Colonic mucosa (tissue), 4 donors: ENCODE data around the gene PDCD1LG2. TPM values are rescaled to one million over a fixed set of nuclear protein-coding genes. Genes with fewer than 3 reads are reported as not detected.

Experiments
- DNase-seq: peaks from one replicate; pipeline ENCODE4 v3.0.0-alpha.2; 2020
- H3K27ac ChIP-seq: fragments of 200-600 bp; one replicate; pipeline ENCODE4 v1.8.0; 2021
- H3K27me3 ChIP-seq: fragments of 200-600 bp; one replicate; pipeline ENCODE4 v1.8.0; 2021
- H3K36me3 ChIP-seq: fragments of 200-600 bp; one replicate; pipeline ENCODE4 v1.8.0; 2021
- H3K4me1 ChIP-seq: fragments of 200-600 bp; one replicate; pipeline ENCODE4 v1.8.0; 2021; ENCODE audit warnings: mild to moderate bottlenecking
- H3K4me3 ChIP-seq: fragments of 200-600 bp; one replicate; pipeline ENCODE4 v1.8.0; 2021
- H3K9ac ChIP-seq, 2 donors: one replicate each; pipeline ENCODE4 v1.7.0; 2013; ENCODE audit warnings: control low read depth in 2 of 2, low read depth in 2 of 2, low read length in 2 of 2
- H3K9me3 ChIP-seq: fragments of 200-600 bp; one replicate; pipeline ENCODE4 v1.8.0; 2021
- CTCF ChIP-seq: fragments of 200-600 bp; IDR thresholded peaks from one replicate; pipeline ENCODE4 v1.8.0; 2022; ENCODE audit warnings: antibody characterized with exemption, mild to moderate bottlenecking
- intact Hi-C: fragments of 100-400 bp; cut with DNase I; formaldehyde crosslinking; loops from one replicate; pipeline ENCODE4 v1.14.1; 2022
- total RNA-seq, 2 donors: library from RNA; stranded (reverse); fragmentation: NEBNext Ultra II Directional in 1 of 2; extraction: Animal tissue kit (Norgen Biotek cat#: 25700) in 1 of 2; gene quantifications; one replicate each; pipeline ENCODE4 v1.2.1, GENCODE V29; 2021
- donor health status: healthy.
- donor health status: DM: no; HTN: no; CAD: no.
- donor health status: DM: no; HTN: no; CAD: no.

PDCD1LG2 gene
- total RNA-seq, 2 donors from 2014 or later: 0.15 to 1.0 TPM

GRCh38 chr9:5511476-5511875, 1.1 kb downstream of the PDCD1LG2 start:
- TF ChIP-seq CTCF: no peak
- Histone ChIP-seq H3K4me3 (no peak overlapping the region), H3K36me3 (no peaks in the 10 kb centered on the region), H3K27ac (no peak overlapping the region), H3K9me3 (no peaks in the 10 kb centered on the region), H3K27me3 (no peaks in the 10 kb centered on the region), H3K4me1 (no peaks in the 10 kb centered on the region), H3K9ac (no peak overlapping the region)
- no peak for DNase-seq
- intact Hi-C loops: no loop called here

GRCh38 chr9:5511935-5512580, 1.7 kb downstream of the PDCD1LG2 start:
- H3K9ac ChIP-seq: no peak overlapping the region
- H3K27ac ChIP-seq: no peak overlapping the region
- H3K9me3 ChIP-seq: no peaks in the 10 kb centered on the region
- no peaks in the 10 kb centered on the region for H3K36me3 ChIP-seq
- no peak for DNase-seq
- intact Hi-C loops: no loop called here
- no peaks in the 10 kb centered on the region for H3K4me1 ChIP-seq
- no peak for TF ChIP-seq CTCF
- H3K27me3 ChIP-seq: no peaks in the 10 kb centered on the region
- H3K4me3 ChIP-seq: no peak overlapping the region

- H3K36me3 ChIP-seq: no peaks in the 10 kb centered on the region
- no peaks in the 10 kb centered on the region for H3K27me3 ChIP-seq
- H3K9ac ChIP-seq: no peak overlapping the region
- H3K27ac ChIP-seq: no peak overlapping the region
- DNase-seq: no peak
- no peaks in the 10 kb centered on the region for H3K4me1 ChIP-seq
- no peak overlapping the region for H3K4me3 ChIP-seq
- intact Hi-C loops: no loop called here
- H3K9me3 ChIP-seq: no peaks in the 10 kb centered on the region
- TF ChIP-seq CTCF: no peak
Measured at GRCh38 chr9:5512658-5513452, 2.5 kb downstream of the PDCD1LG2 start.

- H3K27ac ChIP-seq: no peak overlapping the region
Measured at GRCh38 chr9:5513966-5514616, 3.8 kb downstream of the PDCD1LG2 start.

More at GRCh38 chr9:5513966-5514616, 3.8 kb downstream of the PDCD1LG2 start:
- no peak overlapping the region for H3K9ac ChIP-seq
- no peaks in the 10 kb centered on the region for H3K27me3 ChIP-seq
- H3K9me3 ChIP-seq: no peaks in the 10 kb centered on the region
- TF ChIP-seq CTCF: no peak
- H3K4me1 ChIP-seq: no peaks in the 10 kb centered on the region
- no peak for DNase-seq
- intact Hi-C loops: no loop called here
- H3K4me3 ChIP-seq: no peak overlapping the region
- H3K36me3 ChIP-seq: no peaks in the 10 kb centered on the region
